ENCODE results near the gene ULK4.

Gene ULK4

DNA sequence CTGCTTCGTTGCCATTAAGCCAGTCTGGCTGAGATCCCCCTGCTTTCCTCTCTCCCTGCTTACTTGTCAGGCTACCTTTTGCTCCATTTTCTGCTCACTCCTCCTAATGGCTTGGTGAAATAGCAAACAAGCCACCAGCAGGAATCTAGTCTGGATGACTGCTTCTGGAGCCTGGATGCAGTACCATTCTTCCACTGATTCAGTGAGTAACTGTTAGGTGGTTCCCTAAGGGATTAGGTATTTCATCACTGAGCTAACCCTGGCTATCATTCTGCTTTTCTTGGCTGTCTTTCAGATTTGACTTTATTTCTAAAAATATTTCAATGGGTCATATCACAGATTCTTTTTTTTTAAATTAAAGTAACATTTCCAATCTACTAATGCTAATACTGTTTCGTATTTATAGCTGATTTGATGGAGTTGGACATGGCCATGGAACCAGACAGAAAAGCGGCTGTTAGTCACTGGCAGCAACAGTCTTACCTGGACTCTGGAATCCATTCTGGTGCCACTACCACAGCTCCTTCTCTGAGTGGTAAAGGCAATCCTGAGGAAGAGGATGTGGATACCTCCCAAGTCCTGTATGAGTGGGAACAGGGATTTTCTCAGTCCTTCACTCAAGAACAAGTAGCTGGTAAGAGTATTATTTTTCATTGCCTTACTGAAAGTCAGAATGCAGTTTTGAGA lies 737.6 kb downstream of the ULK4 start:
- TF ChIP-seq POLR2AphosphoS5 (IDR thresholded peaks at IDR 0.05; ENCODE audit: low read depth) = no peak
- H3K27ac ChIP-seq (replicated peaks) = no peak overlapping the region
- no peak for DNase-seq (ENCODE audit: low read depth in 1 of 2, low spot score in 1 of 2)
- no peak overlapping the region for H3K4me3 ChIP-seq (replicated peaks; ENCODE audit: insufficient read depth, low read length)
- H3K27me3 ChIP-seq (ENCODE audit: insufficient read depth, poor library complexity, severe bottlenecking) = no peaks in the 10 kb centered on the region

DNA sequence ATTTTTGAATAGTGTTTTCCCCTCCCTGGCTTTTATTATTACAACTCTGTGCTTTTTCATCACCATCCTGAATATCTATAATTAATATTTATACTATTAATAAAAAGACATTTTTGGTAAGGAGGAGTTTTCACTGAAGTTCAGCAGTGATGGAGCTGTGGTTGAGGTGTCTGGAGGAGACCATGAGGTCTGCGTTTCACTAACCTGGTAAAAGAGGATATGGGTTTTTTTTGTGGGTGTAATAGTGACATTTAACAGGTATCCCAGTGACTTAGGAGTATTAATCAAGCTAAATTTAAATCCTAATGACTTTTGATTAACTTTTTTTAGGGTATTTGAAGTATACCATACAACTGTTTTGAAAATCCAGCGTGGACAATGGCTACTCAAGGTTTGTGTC lies 738.2 kb downstream of the ULK4 start:
- no peaks in the 10 kb centered on the region for H3K27me3 ChIP-seq (ENCODE audit: insufficient read depth, poor library complexity, severe bottlenecking)

DNA sequence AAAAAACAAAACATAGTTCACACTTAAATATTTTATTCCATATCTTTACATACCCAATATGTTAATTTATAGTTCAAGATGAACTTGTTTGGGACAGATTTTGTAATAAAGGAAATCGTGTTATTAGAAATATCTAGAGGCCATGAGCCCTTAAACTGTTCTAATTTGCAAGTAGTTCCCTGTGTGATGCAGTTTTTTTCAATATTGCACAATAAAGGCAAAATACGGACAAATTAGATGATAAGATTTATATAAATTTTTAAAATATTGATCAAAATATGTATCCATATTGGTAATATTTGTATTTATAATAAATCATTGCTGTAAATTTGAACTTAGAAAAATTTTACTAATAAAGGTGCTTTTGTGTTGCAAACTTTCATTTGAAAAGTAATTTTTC lies 738.8 kb downstream of the ULK4 start:
- DNase-seq (ENCODE audit: low read depth in 1 of 2, low spot score in 1 of 2) = no peak
- Histone ChIP-seq H3K27ac (replicated peaks) (no peak overlapping the region), H3K27me3 (ENCODE audit: insufficient read depth, poor library complexity, severe bottlenecking) (no peaks in the 10 kb centered on the region), H3K4me3 (replicated peaks; ENCODE audit: insufficient read depth, low read length) (no peak overlapping the region)
- no peak for TF ChIP-seq POLR2AphosphoS5 (IDR thresholded peaks at IDR 0.05; ENCODE audit: low read depth)
- no peak for TF ChIP-seq GABPA (IDR thresholded peaks at IDR 0.05; ENCODE audit: low read depth)
- no peak for TF ChIP-seq SPI1 (IDR thresholded peaks at IDR 0.05; ENCODE audit: borderline replicate concordance, low read depth)
- TF ChIP-seq, protein P1, sequence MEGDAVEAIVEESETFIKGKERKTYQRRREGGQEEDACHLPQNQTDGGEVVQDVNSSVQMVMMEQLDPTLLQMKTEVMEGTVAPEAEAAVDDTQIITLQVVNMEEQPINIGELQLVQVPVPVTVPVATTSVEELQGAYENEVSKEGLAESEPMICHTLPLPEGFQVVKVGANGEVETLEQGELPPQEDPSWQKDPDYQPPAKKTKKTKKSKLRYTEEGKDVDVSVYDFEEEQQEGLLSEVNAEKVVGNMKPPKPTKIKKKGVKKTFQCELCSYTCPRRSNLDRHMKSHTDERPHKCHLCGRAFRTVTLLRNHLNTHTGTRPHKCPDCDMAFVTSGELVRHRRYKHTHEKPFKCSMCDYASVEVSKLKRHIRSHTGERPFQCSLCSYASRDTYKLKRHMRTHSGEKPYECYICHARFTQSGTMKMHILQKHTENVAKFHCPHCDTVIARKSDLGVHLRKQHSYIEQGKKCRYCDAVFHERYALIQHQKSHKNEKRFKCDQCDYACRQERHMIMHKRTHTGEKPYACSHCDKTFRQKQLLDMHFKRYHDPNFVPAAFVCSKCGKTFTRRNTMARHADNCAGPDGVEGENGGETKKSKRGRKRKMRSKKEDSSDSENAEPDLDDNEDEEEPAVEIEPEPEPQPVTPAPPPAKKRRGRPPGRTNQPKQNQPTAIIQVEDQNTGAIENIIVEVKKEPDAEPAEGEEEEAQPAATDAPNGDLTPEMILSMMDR (IDR thresholded peaks at IDR 0.05; ENCODE audit: insufficient read depth, low read length) = no peak
- TF ChIP-seq, protein P2, sequence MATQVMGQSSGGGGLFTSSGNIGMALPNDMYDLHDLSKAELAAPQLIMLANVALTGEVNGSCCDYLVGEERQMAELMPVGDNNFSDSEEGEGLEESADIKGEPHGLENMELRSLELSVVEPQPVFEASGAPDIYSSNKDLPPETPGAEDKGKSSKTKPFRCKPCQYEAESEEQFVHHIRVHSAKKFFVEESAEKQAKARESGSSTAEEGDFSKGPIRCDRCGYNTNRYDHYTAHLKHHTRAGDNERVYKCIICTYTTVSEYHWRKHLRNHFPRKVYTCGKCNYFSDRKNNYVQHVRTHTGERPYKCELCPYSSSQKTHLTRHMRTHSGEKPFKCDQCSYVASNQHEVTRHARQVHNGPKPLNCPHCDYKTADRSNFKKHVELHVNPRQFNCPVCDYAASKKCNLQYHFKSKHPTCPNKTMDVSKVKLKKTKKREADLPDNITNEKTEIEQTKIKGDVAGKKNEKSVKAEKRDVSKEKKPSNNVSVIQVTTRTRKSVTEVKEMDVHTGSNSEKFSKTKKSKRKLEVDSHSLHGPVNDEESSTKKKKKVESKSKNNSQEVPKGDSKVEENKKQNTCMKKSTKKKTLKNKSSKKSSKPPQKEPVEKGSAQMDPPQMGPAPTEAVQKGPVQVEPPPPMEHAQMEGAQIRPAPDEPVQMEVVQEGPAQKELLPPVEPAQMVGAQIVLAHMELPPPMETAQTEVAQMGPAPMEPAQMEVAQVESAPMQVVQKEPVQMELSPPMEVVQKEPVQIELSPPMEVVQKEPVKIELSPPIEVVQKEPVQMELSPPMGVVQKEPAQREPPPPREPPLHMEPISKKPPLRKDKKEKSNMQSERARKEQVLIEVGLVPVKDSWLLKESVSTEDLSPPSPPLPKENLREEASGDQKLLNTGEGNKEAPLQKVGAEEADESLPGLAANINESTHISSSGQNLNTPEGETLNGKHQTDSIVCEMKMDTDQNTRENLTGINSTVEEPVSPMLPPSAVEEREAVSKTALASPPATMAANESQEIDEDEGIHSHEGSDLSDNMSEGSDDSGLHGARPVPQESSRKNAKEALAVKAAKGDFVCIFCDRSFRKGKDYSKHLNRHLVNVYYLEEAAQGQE (IDR thresholded peaks at IDR 0.05; ENCODE audit: insufficient replicate concordance, low read depth) = no peak

More for the DNA sequence above, 738.2 kb downstream of the ULK4 start:
- Histone ChIP-seq H3K4me3 (replicated peaks; ENCODE audit: insufficient read depth, low read length) (no peak overlapping the region), H3K27ac (replicated peaks) (no peak overlapping the region)
- TF ChIP-seq POLR2AphosphoS5 (IDR thresholded peaks at IDR 0.05; ENCODE audit: low read depth) = no peak
- TF ChIP-seq, protein P2 (IDR thresholded peaks at IDR 0.05; ENCODE audit: insufficient replicate concordance, low read depth) = no peak
- TF ChIP-seq GABPA (IDR thresholded peaks at IDR 0.05; ENCODE audit: low read depth) = no peak
- no peak for DNase-seq (ENCODE audit: low read depth in 1 of 2, low spot score in 1 of 2)

DNA sequence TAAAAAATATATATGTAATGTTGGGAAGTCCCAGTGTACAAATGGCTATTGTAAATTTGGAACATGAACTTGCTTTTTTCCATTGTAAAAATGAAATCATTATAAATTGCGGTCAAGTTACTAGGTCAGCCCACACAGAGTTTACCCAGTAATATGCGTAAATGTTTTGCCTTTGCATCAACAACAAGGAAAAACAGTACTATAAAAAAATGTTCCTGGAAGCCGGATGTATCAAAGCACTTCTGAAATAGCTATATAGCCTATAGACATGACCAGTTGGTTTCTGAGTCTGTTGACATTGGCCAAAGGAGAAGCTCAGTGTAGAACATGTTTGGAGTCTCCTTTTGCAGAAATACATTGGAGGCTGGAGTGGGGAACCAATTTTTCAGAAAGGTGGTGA lies 739.4 kb downstream of the ULK4 start:
- no peak overlapping the region for H3K4me3 ChIP-seq (replicated peaks; ENCODE audit: insufficient read depth, low read length)
- TF ChIP-seq SPI1 (IDR thresholded peaks at IDR 0.05; ENCODE audit: borderline replicate concordance, low read depth) = no peak
- H3K27me3 ChIP-seq (ENCODE audit: insufficient read depth, poor library complexity, severe bottlenecking) = no peaks in the 10 kb centered on the region
- H3K27ac ChIP-seq (replicated peaks) = no peak overlapping the region
- no peak for DNase-seq (ENCODE audit: low read depth in 1 of 2, low spot score in 1 of 2)

DNA sequence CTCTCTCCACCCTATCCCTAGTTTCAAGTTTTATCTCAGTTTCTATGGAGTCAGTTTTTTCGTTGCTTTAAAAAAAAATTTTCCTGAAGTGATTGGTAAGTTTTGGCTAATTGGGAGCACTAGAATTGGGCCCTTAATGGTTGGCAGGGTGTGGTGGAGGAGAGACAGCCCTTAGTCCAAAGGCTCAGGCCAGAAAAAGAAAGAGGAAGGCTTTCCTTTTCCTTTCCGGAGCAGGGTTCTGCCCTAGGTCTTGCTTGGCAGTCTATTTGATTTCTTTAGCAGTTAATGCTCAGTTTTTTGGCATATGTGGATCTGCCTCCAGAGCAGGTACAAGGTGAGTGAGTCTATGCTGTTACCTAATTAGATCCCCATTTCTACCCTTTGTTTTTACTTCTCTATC lies 739.9 kb downstream of the ULK4 start:
- no peaks in the 10 kb centered on the region for H3K27me3 ChIP-seq (ENCODE audit: insufficient read depth, poor library complexity, severe bottlenecking)
- TF ChIP-seq GABPA (IDR thresholded peaks at IDR 0.05; ENCODE audit: low read depth) = no peak
- TF ChIP-seq POLR2AphosphoS5 (IDR thresholded peaks at IDR 0.05; ENCODE audit: low read depth) = no peak
- TF ChIP-seq, protein P2 (IDR thresholded peaks at IDR 0.05; ENCODE audit: insufficient replicate concordance, low read depth) = no peak
- TF ChIP-seq SPI1 (IDR thresholded peaks at IDR 0.05; ENCODE audit: borderline replicate concordance, low read depth) = no peak
- TF ChIP-seq, protein P1 (IDR thresholded peaks at IDR 0.05; ENCODE audit: insufficient read depth, low read length) = no peak
- H3K4me3 ChIP-seq (replicated peaks; ENCODE audit: insufficient read depth, low read length) = no peak overlapping the region
- no peak overlapping the region for H3K27ac ChIP-seq (replicated peaks)
- DNase-seq (ENCODE audit: low read depth in 1 of 2, low spot score in 1 of 2) = no peak
